ENCODE measurements around the gene TACC3.
A peak's percentile ranks its signal among the peaks of the same experiment; 100 is the strongest.

Gene TACC3

GRCh38 chr4:1772853-1773538 lies 51.7 kb downstream of the TACC3 start (continued):
- no peak for TF ChIP-seq ZBTB49 (tag by site-specific recombination; IDR thresholded peaks at IDR 0.05; ENCODE audit: low read depth)
- TF ChIP-seq ZNF580 (tag by site-specific recombination; IDR thresholded peaks at IDR 0.05): no peak
- TF ChIP-seq ZNF341 (tag by site-specific recombination; IDR thresholded peaks at IDR 0.05; ENCODE audit: low read depth): peak; percentile 60; the same call in 1 of the 2 replicates
- no peak for TF ChIP-seq ZNF558 (tag by site-specific recombination; IDR thresholded peaks at IDR 0.05)
- TF ChIP-seq ZNF704 (tag by site-specific recombination; IDR thresholded peaks at IDR 0.05): no peak
- no peak for TF ChIP-seq HOXA7 (CRISPR knock-in tag; IDR thresholded peaks at IDR 0.05; ENCODE audit: borderline replicate concordance)
- TF ChIP-seq EGR2 (tag by site-specific recombination; IDR thresholded peaks at IDR 0.05; ENCODE audit: low read depth): no peak
- TF ChIP-seq ZFP69B (tag by site-specific recombination; IDR thresholded peaks at IDR 0.05): peak; percentile 97
- TF ChIP-seq ZNF692 (tag by site-specific recombination; IDR thresholded peaks at IDR 0.05): peak; percentile 97
- TF ChIP-seq ZNF214 (tag by site-specific recombination; IDR thresholded peaks at IDR 0.05; ENCODE audit: borderline replicate concordance): no peak
- TF ChIP-seq ZNF621 (tag by site-specific recombination; IDR thresholded peaks at IDR 0.05): no peak
- no peak for TF ChIP-seq ZNF530 (tag by site-specific recombination; IDR thresholded peaks at IDR 0.05; ENCODE audit: low read depth)
- no peak for TF ChIP-seq ZBTB6 (tag by site-specific recombination; IDR thresholded peaks at IDR 0.05)
- no peak for TF ChIP-seq ZNF274 (IDR thresholded peaks at IDR 0.05; ENCODE audit: low read length)
- no peak for TF ChIP-seq ZNF274 (tag by site-specific recombination; IDR thresholded peaks at IDR 0.05; ENCODE audit: borderline replicate concordance)
- TF ChIP-seq TRIM28 (IDR thresholded peaks at IDR 0.05; ENCODE audit: borderline replicate concordance, low read length): no peak
- TF ChIP-seq SP7 (tag by site-specific recombination; IDR thresholded peaks at IDR 0.05): no peak
- no peak for TF ChIP-seq KLF10 (tag by site-specific recombination; IDR thresholded peaks at IDR 0.05)
- no peak for TF ChIP-seq ZNF571 (tag by site-specific recombination; IDR thresholded peaks at IDR 0.05)
- no peak for TF ChIP-seq ZIC2 (tag by site-specific recombination; IDR thresholded peaks at IDR 0.05)
- no peak for TF ChIP-seq ZFP3 (tag by site-specific recombination; IDR thresholded peaks at IDR 0.05; ENCODE audit: low read depth)
- TF ChIP-seq ZNF211 (tag by site-specific recombination; IDR thresholded peaks at IDR 0.05; ENCODE audit: low read depth): no peak
- TF ChIP-seq ZNF133 (tag by site-specific recombination; IDR thresholded peaks at IDR 0.05): no peak
- TF ChIP-seq ZNF843 (tag by site-specific recombination; IDR thresholded peaks at IDR 0.05): no peak
- TF ChIP-seq GLI4 (tag by site-specific recombination; IDR thresholded peaks at IDR 0.05): no peak

Data from HEK293 (cell line).